Measurements from ENCODE around the gene VDAC2.
A peak's percentile ranks its signal among the peaks of the same experiment; 100 is the strongest.
"Not testable (repeated sequence)": the region's sequence is repeated elsewhere in the genome, so short reads cannot be mapped to it uniquely, and the experiment has no call there.

VDAC2 gene

DNA sequence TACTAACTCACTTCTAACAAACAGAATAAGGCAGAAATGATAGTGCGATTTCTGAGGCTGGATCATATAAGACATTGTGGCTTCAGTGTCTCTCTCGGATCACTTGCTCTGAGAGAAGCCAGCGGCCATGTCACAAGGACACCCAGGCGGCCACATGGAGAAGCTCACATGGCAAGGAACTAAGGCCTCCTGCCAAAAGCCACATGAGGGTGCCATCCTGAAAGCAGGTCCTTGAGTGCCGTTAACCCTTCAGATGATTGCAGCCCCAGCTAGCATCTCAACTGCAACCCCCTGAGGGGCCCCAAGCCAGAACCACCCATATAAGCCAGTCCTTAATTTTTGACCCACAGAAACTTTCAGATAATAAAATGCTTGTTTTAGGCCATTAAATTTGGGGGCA, 6.9 kb upstream of the VDAC2 start:
- TF ChIP-seq POLR2AphosphoS5 (IDR thresholded peaks at IDR 0.05; ENCODE audit: low read depth, low read length) (no peak), POLR2A (IDR thresholded peaks at IDR 0.05; ENCODE audit: low read depth, low read length) (no peak), TAF1 (IDR thresholded peaks at IDR 0.05; ENCODE audit: borderline replicate concordance, low read depth, low read length) (no peak)
- DNase-seq (ENCODE audit: insufficient read length) (no peak), FAIRE-seq (no peak)

DNA sequence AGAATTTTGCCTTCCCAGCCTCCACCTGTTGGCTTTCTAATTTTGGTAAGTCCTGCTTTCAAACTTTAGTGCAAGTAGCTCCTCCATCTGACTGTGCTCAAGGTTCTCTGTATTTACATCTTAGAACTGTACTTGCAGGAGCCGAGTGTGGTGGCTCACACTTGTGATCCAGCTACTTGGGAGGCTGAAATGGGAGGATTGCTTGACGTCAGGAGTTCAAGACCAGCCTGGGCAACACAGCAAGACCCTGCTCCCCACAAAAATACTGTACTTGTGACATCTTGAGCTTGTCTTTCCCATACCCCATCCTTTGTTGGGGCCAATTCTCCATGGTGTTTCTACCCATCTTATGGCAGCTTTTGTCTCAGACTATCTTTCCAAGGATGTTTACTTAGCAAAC, 4.7 kb upstream of the VDAC2 start:
- no peak for TF ChIP-seq POLR2A (IDR thresholded peaks at IDR 0.05; ENCODE audit: low read depth, low read length)
- no peak for TF ChIP-seq TAF1 (IDR thresholded peaks at IDR 0.05; ENCODE audit: borderline replicate concordance, low read depth, low read length)
- TF ChIP-seq POLR2AphosphoS5 (IDR thresholded peaks at IDR 0.05; ENCODE audit: low read depth, low read length), result no peak
- FAIRE-seq, result no peak

DNA sequence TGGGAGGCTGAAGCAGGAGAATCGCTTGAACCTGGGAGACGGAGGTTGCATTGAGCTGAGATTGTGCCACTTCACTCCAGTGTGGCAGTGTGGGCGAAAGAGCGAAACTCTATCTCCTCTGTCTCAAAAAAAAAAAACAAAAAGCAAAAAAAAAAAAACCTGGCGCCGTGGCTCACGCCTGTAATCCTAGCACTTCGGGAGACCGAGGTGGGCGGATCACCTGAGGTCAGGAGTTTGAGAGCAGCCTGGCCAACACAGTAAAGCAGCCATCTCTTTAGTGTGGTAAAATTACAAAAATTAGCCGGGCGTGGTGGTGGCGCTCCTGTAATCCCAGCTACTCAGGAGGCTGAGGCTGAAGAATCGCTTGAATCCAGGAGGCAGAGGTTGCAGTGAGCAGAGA, 4.0 kb upstream of the VDAC2 start:
- not testable (repeated sequence) for FAIRE-seq

More for the DNA sequence above, 4.7 kb upstream of the VDAC2 start:
- DNase-seq (ENCODE audit: insufficient read length), result no peak

DNA sequence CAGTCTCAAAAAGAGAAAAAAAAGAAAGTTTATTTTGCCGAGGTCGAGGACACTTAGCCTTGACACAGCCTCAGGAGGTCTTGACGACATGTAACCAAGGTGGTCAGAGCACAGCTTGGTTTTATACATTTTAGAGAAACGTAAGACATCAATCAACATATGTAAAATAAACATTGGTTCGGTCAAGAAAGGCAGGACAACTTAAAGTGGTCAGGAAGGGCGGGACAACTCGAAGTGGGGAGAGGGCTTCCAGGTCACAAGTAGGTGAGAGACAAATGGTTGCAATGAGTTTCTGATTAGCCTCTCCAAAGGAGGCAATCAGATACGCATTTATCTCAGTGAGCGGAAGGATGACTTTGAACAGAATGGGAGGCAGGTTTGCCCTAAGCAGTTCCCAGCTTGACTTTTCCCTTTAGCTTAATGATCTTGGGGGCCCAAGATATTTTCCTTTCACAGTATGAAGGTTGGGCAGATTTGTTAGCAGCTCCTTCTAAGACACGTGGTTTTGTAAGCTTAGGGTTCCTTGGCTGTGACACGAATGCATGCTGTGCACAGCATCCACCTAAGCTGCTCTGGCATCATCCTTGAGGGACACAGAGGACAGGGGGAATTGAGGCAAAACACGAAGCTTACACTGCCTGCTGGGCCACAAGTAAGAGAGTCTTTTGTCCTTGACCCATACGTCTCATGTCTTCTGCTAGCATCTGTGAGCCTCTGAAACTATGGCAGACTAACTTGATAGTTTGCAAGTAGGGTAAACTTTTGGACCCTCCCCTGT, 3.3 kb upstream of the VDAC2 start:
- no peak for TF ChIP-seq POLR2A (IDR thresholded peaks at IDR 0.05; ENCODE audit: low read depth, low read length)
- TF ChIP-seq POLR2AphosphoS5 (IDR thresholded peaks at IDR 0.05; ENCODE audit: low read depth, low read length), result no peak
- no peak for TF ChIP-seq TAF1 (IDR thresholded peaks at IDR 0.05; ENCODE audit: borderline replicate concordance, low read depth, low read length)
- DNase-seq (ENCODE audit: insufficient read length), result no peak
- no peak for FAIRE-seq

More for the DNA sequence above, 4.0 kb upstream of the VDAC2 start:
- not testable (repeated sequence) for DNase-seq (ENCODE audit: insufficient read length)

DNA sequence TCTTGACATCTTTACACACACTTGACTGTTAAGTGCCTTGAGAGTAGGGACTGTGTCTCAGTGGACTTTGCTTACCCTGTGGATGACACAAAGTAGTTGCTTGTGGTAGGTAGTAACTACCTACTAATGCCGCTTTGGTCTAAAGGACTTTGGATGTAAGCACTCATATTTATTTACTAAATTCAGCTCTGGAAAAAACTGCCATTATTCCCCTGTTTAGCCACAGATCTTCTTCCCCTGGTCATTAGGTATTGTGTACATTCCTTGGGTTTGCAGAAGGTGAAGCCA, 2.8 kb upstream of the VDAC2 start:
- TF ChIP-seq POLR2A (IDR thresholded peaks at IDR 0.05; ENCODE audit: low read depth, low read length) (no peak), POLR2AphosphoS5 (IDR thresholded peaks at IDR 0.05; ENCODE audit: low read depth, low read length) (no peak), TAF1 (IDR thresholded peaks at IDR 0.05; ENCODE audit: borderline replicate concordance, low read depth, low read length) (no peak)
- FAIRE-seq (no peak), DNase-seq (ENCODE audit: insufficient read length) (no peak)

DNA sequence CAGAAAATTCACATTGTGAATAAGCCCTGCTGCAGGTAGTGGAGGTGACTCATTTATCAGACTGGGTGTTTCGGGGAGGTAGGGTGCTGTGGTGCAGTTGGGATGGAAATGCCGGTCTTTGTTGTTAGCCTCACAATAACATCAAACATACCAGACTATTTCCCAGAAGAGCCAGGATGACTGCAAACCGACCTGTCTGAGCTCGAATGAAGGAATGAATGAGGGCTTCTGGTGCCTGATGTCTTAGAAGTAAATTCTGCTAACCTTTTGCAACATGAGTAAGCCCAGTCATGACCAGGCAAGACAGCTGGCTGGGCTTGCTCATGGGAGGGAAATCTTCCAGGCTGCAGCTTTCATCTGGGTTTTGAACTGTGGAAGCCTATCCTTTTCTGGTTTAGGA, 2.4 kb upstream of the VDAC2 start:
- no peak for FAIRE-seq
- TF ChIP-seq POLR2A (IDR thresholded peaks at IDR 0.05; ENCODE audit: low read depth, low read length), result no peak
- TF ChIP-seq POLR2AphosphoS5 (IDR thresholded peaks at IDR 0.05; ENCODE audit: low read depth, low read length), result no peak
- no peak for TF ChIP-seq TAF1 (IDR thresholded peaks at IDR 0.05; ENCODE audit: borderline replicate concordance, low read depth, low read length)
- no peak for DNase-seq (ENCODE audit: insufficient read length)

DNA sequence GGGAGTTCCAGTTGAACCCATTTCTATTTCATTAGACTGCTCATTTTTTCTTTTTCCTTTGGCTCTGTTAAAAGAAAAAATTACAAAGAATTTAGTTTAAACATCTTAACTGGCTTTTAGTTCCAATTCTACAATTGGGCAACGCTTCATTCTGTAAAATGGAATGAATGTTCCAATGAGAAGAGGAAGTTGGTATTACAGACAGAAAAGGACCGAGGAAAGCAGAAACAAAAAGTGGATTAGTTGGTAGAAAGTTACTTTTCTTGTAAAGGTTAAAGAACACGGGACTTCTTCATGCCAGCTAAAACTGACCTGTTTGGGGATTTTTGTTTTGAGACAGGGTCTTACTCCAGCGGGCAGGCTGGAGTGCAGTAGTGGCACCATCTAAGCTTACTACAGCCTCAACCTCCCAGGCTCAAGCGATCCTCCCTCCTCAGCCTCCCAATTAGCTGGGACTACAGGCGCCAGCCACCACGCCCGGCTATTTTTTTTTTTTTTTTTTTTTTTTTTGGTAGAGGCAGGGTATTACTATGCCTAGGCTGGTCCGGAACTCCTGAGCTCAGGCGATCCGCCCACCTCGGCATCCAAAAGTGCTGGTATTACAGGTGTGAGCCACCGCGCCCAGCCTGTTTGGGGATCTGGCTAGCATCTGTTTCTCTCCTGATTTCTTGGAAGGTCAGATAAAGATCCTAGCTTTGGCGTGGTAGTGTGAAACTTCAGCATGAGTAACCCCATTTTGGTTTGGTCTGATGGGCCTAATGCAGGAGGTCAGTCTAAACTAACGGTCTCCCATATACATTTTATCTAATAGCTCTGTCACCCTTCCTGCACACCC, 1.3 kb upstream of the VDAC2 start:
- FAIRE-seq, result no peak
- TF ChIP-seq POLR2AphosphoS5 (IDR thresholded peaks at IDR 0.05; ENCODE audit: low read depth, low read length) (no peak), POLR2A (IDR thresholded peaks at IDR 0.05; ENCODE audit: low read depth, low read length) (no peak), TAF1 (IDR thresholded peaks at IDR 0.05; ENCODE audit: borderline replicate concordance, low read depth, low read length) (no peak)
- no peak for DNase-seq (ENCODE audit: insufficient read length)

DNA sequence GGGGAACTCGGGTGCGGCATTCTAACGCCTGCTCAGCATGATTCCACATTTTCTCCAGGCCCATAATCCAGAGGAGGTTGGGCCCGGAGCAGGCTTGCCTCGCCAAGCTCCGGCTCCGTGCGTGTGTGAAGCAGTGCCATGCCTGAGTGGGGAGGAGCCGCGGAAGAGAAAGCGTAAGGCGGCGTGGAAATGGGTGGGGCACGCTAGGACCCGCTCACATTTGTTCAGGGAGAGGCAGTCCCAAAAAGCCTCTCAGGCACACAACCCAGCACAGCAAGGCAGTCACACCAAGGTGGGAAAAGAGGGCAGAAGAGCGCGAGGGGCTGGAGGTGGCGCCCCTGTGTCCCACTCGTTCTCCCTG, 695 bp upstream of the VDAC2 start:
- FAIRE-seq (peak; percentile 44), DNase-seq (ENCODE audit: insufficient read length) (peak; percentile 56)
- TF ChIP-seq POLR2AphosphoS5 (IDR thresholded peaks at IDR 0.05; ENCODE audit: low read depth, low read length) (peak; percentile 72), TAF1 (IDR thresholded peaks at IDR 0.05; ENCODE audit: borderline replicate concordance, low read depth, low read length) (0 out of 2 replicates have a peak, but pooled peaks have one; percentile 45), POLR2A (IDR thresholded peaks at IDR 0.05; ENCODE audit: low read depth, low read length) (0 out of 2 replicates have a peak, but pooled peaks have one; percentile 54)

DNA sequence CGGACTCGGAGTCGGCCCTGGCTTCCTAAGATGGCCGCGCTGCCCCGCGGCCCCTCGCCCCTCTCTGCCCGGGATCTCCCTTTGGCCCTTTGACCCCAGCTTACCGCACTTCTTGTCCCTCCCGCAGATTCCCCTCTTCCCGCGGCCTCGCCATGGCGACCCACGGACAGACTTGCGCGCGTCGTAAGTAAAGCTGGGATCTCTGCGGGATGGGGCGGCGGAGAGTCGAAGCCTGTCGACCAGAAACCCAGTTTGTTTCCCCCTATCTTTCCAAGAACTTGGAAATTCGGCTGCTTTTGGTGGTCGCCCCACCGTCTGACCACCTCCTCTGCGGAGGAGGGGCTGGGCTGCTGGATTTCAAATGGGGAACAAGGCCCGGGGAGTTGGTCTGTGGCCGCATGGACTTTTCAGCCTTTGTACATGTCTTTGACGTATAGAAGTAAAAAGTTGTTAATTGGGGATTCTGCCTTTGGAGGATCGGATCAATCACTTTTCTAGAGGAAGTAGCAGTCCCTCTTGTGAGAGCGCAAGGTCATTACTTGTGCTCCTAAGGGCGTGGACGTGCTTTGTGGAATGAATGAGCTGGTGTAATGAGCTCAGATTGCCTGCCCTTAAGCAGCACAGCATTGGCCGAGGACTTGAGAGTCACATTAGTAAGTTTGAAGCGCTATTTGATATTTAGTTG, 553 bp downstream of the VDAC2 start:
- 0 out of 2 replicates have a peak, but pooled peaks have one; percentile 5 for TF ChIP-seq TAF1 (IDR thresholded peaks at IDR 0.05; ENCODE audit: borderline replicate concordance, low read depth, low read length)
- TF ChIP-seq POLR2A (IDR thresholded peaks at IDR 0.05; ENCODE audit: low read depth, low read length), result no peak
- DNase-seq (ENCODE audit: insufficient read length) (no peak), FAIRE-seq (peak; percentile 78)

DNA sequence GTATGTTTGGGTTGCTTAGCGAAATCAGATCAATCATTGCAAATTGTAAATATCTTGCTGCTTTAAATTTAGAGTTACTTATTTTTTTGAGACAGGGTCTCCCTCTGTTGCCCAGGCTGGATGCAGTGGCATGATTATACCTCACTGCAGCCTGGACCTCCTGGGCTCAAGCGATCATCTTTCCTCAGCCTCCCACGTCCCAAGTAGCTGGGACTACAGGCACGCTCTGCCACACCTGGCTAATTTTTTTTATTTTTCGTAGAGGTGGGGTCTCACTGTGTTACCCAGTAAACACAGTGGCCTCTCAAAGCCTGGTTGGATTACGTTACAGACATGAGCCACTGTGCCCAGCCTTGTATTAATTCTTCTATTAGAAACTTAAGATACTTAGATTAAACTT, 1.7 kb downstream of the VDAC2 start:
- no peak for FAIRE-seq
- no peak for TF ChIP-seq POLR2AphosphoS5 (IDR thresholded peaks at IDR 0.05; ENCODE audit: low read depth, low read length)
- no peak for TF ChIP-seq POLR2A (IDR thresholded peaks at IDR 0.05; ENCODE audit: low read depth, low read length)
- no peak for TF ChIP-seq TAF1 (IDR thresholded peaks at IDR 0.05; ENCODE audit: borderline replicate concordance, low read depth, low read length)
- DNase-seq (ENCODE audit: insufficient read length), result no peak

DNA sequence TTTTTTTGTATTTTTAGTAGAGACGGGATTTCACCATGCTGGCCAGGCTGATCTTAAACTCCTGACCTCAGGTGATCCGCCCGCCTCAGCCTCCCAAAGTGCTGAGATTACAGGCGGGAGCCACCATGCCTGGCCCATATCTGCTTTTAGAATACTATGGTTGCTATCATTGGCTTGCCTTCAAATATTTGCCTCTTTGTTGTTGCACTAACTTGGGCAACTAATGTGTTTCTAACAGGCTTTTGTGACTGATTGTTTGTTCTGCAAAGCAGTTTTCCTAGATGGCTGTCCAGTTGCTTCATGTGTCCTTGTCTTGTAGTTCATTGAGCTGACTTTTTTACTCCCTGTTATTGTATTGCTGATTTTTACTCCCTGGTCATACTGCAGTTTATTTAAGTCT, 9.7 kb downstream of the VDAC2 start:
- no peak for TF ChIP-seq POLR2AphosphoS5 (IDR thresholded peaks at IDR 0.05; ENCODE audit: low read depth, low read length)
- no peak for TF ChIP-seq TAF1 (IDR thresholded peaks at IDR 0.05; ENCODE audit: borderline replicate concordance, low read depth, low read length)
- no peak for TF ChIP-seq POLR2A (IDR thresholded peaks at IDR 0.05; ENCODE audit: low read depth, low read length)
- DNase-seq (ENCODE audit: insufficient read length) (no peak), FAIRE-seq (no peak)

DNA sequence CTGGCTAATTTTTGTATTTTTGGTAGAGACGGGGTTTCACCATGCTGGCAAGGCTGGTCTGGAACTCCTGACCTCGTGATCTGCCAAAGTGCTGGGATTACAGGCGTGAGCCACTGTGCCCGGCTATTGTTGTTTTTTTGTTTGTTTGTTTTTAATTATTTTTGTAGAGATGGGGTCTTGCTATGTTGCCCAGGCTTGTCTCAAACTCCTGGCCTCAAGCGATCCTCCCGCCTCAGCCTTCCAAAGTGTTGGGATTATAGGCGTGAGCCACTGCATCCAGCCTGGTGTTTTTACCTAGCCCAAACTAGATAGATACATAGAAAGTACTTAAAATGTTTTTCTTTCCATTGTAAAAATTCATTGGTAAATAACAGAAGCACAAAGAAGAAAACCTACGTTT, 10.9 kb downstream of the VDAC2 start:
- not testable (repeated sequence) for FAIRE-seq; DNase-seq (ENCODE audit: insufficient read length)

All from GM12892 (cell line).